Central memory CD8-positive, alpha-beta T cell (primary cell): ENCODE results near the gene CEP43.
A peak's percentile ranks its signal among the peaks of the same experiment; 100 is the strongest.

ENCODE experiments used
- ATAC-seq: fragments of 150-1000 bp; cut with Tn5 transposase; replicated peaks from 2 replicates; pipeline ENCODE4 v1.10.0; 2022; ENCODE audit warnings: mild to moderate bottlenecking, moderate FRiP score, moderate number of reproducible peaks; ENCODE audit not compliant: poor library complexity, severe bottlenecking; ENCODE audit errors: extremely low read depth
- DNase-seq, 2 donors: peaks; one replicate each; pipeline ENCODE4 v3.0.0; 2021; ENCODE audit warnings: low spot score in 2 of 2
- H3K27ac Mint-ChIP-seq: one replicate; pipeline ENCODE4 v1.8.0; 2022; ENCODE audit warnings: low read depth, mild to moderate bottlenecking, moderate library complexity, mixed read lengths
- H3K27me3 Mint-ChIP-seq: one replicate; pipeline ENCODE4 v1.8.0; 2022; ENCODE audit warnings: mixed read lengths
- H3K36me3 Mint-ChIP-seq: one replicate; pipeline ENCODE4 v1.8.0; 2022; ENCODE audit warnings: mild to moderate bottlenecking, moderate library complexity, mixed read lengths; ENCODE audit not compliant: insufficient read depth
- H3K4me1 Mint-ChIP-seq: one replicate; pipeline ENCODE4 v1.8.0; 2022; ENCODE audit warnings: mixed read lengths
- H3K4me3 Mint-ChIP-seq: one replicate; pipeline ENCODE4 v1.8.0; 2022; ENCODE audit warnings: mild to moderate bottlenecking, moderate library complexity, mixed read lengths
- H3K9me3 Mint-ChIP-seq: one replicate; pipeline ENCODE4 v1.8.0; 2022; ENCODE audit warnings: mixed read lengths

CEP43 gene

GRCh38 chr6:166976636-166977035 is 22.6 kb upstream of the CEP43 start:
- H3K36me3 Mint-ChIP-seq: peaks cover 3% of the 10 kb centered on the region
- ATAC-seq (no peak), DNase-seq (no peak)
- H3K9me3 Mint-ChIP-seq: no peaks in the 10 kb centered on the region
- H3K4me3 Mint-ChIP-seq: no peak overlapping the region
- no peak overlapping the region for H3K27ac Mint-ChIP-seq
- no peaks in the 10 kb centered on the region for H3K27me3 Mint-ChIP-seq
- H3K4me1 Mint-ChIP-seq: no peaks in the 10 kb centered on the region

DNA sequence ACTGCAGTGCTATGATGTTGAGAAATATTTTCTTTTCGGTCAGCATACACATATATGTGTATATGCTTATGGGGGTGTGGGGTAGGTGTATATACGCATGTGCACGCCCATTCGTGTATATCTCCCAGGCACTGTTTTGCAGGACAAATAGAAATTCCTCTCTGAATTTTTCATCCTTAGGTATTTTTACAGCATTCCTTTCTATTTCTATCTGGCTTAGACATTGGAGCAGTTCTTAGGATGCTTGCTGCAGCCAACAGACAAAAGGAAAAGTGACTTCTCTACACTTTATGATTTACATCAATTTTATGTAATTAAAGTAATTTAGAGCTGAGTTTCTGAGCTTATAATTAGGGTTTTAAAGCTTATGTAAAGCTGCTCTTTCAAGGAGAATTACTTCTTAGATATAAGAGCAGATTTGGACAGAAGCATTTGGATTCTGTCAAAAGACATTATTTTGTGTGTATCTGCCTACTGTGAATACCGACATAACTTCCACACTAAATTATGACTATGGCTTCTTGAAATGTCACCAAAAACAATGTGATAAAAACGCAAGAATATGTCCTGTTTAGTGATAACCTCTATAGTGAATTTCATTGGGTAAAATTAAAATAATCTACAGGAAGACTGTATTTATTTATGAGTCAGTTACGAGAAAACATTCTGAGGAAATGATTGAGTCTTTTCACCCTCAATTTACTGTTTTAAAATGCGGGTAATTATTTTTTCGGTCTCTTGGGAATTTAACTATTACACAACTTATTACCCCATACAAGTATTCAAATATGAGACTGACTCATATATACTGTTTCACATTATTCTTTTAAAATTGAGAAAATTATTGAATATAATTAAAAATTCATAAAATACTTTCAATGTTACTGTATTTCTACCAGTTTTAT is 21.3 kb upstream of the CEP43 start:
- no peak for ATAC-seq

GRCh38 chr6:166980738-166981137 is 18.5 kb upstream of the CEP43 start:
- H3K27ac Mint-ChIP-seq: no peak overlapping the region
- no peak overlapping the region for H3K4me3 Mint-ChIP-seq
- H3K36me3 Mint-ChIP-seq: peaks cover 3% of the 10 kb centered on the region
- DNase-seq (no peak), ATAC-seq (no peak)
- no peaks in the 10 kb centered on the region for H3K27me3 Mint-ChIP-seq
- peaks cover 4% of the 10 kb centered on the region for H3K4me1 Mint-ChIP-seq
- H3K9me3 Mint-ChIP-seq: no peaks in the 10 kb centered on the region

More for the DNA sequence above, 21.3 kb upstream of the CEP43 start:
- Mint-ChIP-seq H3K4me3 (no peak overlapping the region), H3K4me1 (peaks cover under 1% of the 10 kb centered on the region), H3K27me3 (no peaks in the 10 kb centered on the region), H3K36me3 (peaks cover 3% of the 10 kb centered on the region), H3K9me3 (no peaks in the 10 kb centered on the region), H3K27ac (no peak overlapping the region)
- DNase-seq: no peak

- Mint-ChIP-seq H3K27me3 (no peaks in the 10 kb centered on the region), H3K4me1 (peaks cover 4% of the 10 kb centered on the region), H3K27ac (no peak overlapping the region), H3K9me3 (no peaks in the 10 kb centered on the region), H3K36me3 (no peaks in the 10 kb centered on the region), H3K4me3 (no peak overlapping the region)
- DNase-seq (no peak), ATAC-seq (no peak)
Observed at GRCh38 chr6:166987448-166987847, 11.7 kb upstream of the CEP43 start.

DNA sequence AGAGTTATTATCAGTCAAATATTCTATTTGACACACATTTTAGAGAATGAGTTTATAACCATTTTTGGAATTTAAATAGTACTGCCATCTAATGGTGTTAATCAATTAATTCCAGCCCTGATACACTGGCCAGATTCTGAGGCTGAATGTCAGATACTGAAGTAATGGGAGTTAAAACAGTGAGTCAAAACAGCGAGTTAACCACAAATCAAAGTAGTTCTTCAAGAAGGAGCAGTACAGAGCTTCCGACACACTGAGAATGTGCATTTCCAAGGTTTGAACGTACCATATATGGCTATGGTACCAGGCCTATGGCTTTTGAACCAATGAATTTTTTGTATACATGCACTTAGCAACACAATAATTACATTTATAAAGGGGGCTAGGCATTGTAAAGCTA is 11.3 kb upstream of the CEP43 start:
- DNase-seq: no peak
- Mint-ChIP-seq H3K4me3 (no peak overlapping the region), H3K4me1 (peaks cover 2% of the 10 kb centered on the region), H3K27ac (no peak overlapping the region), H3K27me3 (no peaks in the 10 kb centered on the region), H3K36me3 (peaks cover 1% of the 10 kb centered on the region), H3K9me3 (no peaks in the 10 kb centered on the region)
- ATAC-seq: no peak

DNA sequence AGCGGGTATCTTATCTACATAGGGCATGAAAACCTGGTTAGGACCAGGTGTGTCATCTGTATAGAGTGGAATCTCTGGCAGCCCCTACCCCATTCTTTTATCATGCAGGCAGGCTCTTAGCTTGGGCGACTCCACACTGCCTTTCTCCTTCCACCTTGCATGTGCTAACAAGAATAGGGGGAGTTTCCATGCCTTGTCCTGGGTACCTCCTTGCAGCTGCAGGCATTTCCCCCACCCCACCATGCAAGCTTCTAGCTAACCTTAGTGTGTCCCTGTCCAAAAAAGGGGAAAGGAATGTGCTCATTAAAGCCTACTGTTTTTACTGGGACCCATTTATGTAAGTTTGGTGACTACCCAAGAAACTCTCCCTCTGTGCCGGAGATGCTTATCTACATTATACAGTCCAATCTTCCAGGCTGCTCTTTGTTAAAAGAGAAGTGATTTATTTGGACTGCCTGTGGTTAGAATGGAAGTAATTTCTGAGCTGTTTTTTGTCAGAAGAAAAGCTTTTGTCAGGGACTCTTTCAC is 10.5 kb upstream of the CEP43 start:
- Mint-ChIP-seq H3K4me3 (no peak overlapping the region), H3K36me3 (peaks cover 1% of the 10 kb centered on the region), H3K9me3 (no peaks in the 10 kb centered on the region), H3K4me1 (no peaks in the 10 kb centered on the region), H3K27ac (no peak overlapping the region), H3K27me3 (no peaks in the 10 kb centered on the region)
- ATAC-seq (no peak), DNase-seq (no peak)

DNA sequence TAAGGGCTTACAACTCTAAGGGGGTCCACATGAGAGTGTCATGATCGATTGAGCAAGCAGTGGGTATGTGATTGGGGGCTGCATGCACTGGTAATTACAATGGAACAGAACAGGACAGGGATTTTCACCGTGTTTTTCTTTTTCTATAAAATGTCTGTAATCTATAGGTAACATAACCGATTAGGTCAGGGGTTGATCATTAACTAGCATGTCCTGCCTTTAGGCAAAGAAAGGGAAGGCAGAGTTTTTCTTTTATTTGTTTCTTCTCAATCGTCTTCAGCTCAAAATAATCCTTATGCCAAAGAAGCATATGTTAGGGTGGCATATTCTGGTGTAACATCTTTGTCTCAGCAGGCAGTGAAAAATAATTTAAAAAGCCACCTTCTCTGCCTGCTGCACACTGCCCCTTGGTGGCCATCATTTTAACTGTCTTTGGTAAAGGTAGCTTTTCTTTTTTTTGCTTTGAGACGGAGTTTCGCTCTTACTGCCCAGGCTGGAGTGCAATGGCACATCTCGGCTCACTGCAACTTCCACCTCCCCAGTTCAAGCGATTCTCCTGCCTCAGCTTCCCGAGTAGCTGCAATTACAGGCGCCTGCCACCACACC is 9.7 kb upstream of the CEP43 start:
- Mint-ChIP-seq H3K9me3 (no peaks in the 10 kb centered on the region), H3K4me1 (no peaks in the 10 kb centered on the region), H3K27ac (no peak overlapping the region), H3K4me3 (no peak overlapping the region), H3K27me3 (no peaks in the 10 kb centered on the region), H3K36me3 (peaks cover 5% of the 10 kb centered on the region)
- ATAC-seq: no peak
- DNase-seq: peak in 1 of 2 donors; percentile 20

- Mint-ChIP-seq H3K9me3 (no peaks in the 10 kb centered on the region), H3K27ac (no peak overlapping the region), H3K4me3 (no peak overlapping the region), H3K4me1 (peaks cover 23% of the 10 kb centered on the region), H3K36me3 (peaks cover 5% of the 10 kb centered on the region), H3K27me3 (no peaks in the 10 kb centered on the region)
- DNase-seq (no peak), ATAC-seq (no peak)
Observed at GRCh38 chr6:166996406-166996805, 2.8 kb upstream of the CEP43 start.

DNA sequence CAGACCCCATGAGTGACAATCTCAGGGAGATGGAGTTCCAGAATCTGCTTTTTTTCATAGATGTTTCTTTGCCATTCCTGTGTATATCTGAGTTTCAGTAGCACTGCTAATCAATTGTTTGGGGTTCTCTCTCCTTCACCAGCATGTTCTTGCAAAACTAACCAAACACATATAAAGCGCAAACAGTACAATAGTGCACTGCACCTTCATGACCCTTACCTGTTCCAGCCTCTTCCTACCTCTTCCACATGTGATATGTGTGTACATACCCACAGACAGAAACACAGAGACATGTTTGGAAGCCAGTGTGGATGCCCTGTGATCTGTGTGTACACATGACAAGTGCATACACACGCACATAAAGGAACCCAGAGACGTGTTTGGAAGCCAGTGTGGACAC is 1.8 kb upstream of the CEP43 start:
- ATAC-seq (no peak), DNase-seq (no peak)
- H3K4me1 Mint-ChIP-seq: peaks cover 29% of the 10 kb centered on the region
- peaks cover 7% of the 10 kb centered on the region for H3K36me3 Mint-ChIP-seq
- H3K27me3 Mint-ChIP-seq: no peaks in the 10 kb centered on the region
- H3K4me3 Mint-ChIP-seq: peak overlapping the region; percentile 83
- H3K27ac Mint-ChIP-seq: no peak overlapping the region
- H3K9me3 Mint-ChIP-seq: no peaks in the 10 kb centered on the region

- Mint-ChIP-seq H3K27ac (no peak overlapping the region), H3K9me3 (no peaks in the 10 kb centered on the region), H3K36me3 (peaks cover 6% of the 10 kb centered on the region), H3K4me3 (peak overlapping the region; percentile 83), H3K27me3 (no peaks in the 10 kb centered on the region), H3K4me1 (peaks cover 29% of the 10 kb centered on the region)
- no peak for ATAC-seq
- DNase-seq: no peak
Observed at GRCh38 chr6:166997768-166998255, 1.4 kb upstream of the CEP43 start.

DNA sequence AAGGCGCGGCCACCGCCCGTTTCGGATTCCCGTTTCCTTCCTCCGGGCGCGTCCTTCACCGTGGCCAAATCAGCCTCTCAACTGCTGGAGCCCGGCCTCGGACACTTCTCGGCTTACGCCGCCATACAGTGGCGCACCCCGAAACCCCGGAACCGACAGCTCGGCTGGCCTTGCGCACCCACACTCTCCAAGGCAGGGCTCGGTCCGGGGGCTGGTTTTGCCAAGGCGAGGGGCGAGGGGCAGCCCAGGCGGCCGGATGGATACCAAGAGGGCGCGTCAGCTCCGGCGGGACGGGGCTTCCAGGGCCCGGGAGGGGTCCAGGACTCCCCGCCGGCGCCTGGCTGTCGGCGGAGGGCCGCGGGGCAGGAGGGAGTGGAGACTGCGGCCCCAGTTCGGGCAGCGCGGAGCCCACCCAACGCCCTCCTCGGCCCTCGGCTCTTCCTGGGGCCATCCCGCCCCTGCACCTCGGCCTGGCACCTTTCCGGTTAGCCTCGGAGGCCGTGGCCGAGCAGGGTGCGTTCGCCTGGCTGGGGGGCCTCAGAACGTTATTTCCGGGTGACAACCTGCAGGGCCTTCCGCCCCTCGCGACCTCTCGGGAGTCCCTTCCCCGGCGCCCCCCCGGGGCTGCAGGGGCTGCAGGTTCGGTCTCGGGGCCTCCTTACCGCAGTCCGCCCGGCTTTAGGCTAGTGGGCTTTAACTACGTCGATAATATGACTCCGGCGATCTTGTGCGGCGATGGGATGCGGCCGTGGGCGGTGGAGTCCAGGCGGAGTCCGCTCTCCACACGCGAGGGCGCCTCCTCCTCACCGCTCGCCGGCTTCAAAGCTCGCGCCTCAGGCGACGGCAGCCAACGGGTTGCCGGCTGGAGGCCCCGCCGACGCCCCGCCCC is 697 bp upstream of the CEP43 start:
- no peaks in the 10 kb centered on the region for H3K27me3 Mint-ChIP-seq
- peaks cover 29% of the 10 kb centered on the region for H3K4me1 Mint-ChIP-seq
- ATAC-seq: peak; percentile 2

GRCh38 chr6:166999884-167000253 is 672 bp downstream of the CEP43 start:
- Mint-ChIP-seq H3K4me1 (peaks cover 29% of the 10 kb centered on the region), H3K27ac (peak overlapping the region; percentile 66), H3K36me3 (peaks cover 2% of the 10 kb centered on the region), H3K27me3 (no peaks in the 10 kb centered on the region), H3K4me3 (peak overlapping the region; percentile 83), H3K9me3 (no peaks in the 10 kb centered on the region)
- DNase-seq: no peak
- ATAC-seq: no peak

More for the DNA sequence above, 697 bp upstream of the CEP43 start:
- peaks cover 6% of the 10 kb centered on the region for H3K36me3 Mint-ChIP-seq
- peak overlapping the region; percentile 66 for H3K27ac Mint-ChIP-seq
- DNase-seq: peak in 1 of 2 donors; percentile 71
- peak overlapping the region; percentile 83 for H3K4me3 Mint-ChIP-seq
- H3K9me3 Mint-ChIP-seq: no peaks in the 10 kb centered on the region
